Caco-2 (cell line): ENCODE data around the gene STK24. TPM values are rescaled to one million over a fixed set of nuclear protein-coding genes. Genes with fewer than 3 reads are reported as not detected.

Experiments used
- BruUV-seq: library from RNA; stranded (reverse); fragments of 400-500 nt; replicated peaks from 2 replicates; lab custom pipeline; 2021; lab: Mats Ljungman, UMichigan
- CTCF ChIA-PET: fragments of 300-600 bp; sonication (Branson Sonifier 250); formaldehyde crosslinking; loops from one replicate; lab custom pipeline; 2022; ENCODE audit warnings: antibody characterized with exemption; lab: Charles Lee
- POLR2A ChIA-PET: fragments of 300-600 bp; sonication (Branson Sonifier 250); formaldehyde crosslinking; loops from one replicate; lab custom pipeline; 2022; ENCODE audit warnings: antibody characterized with exemption; lab: Charles Lee
- DNase-seq, 2 experiments: peaks; one replicate each; pipeline versions ENCODE4 v3.0.0 to v3.0.0-alpha.2; 2020 to 2022
- H3K27me3 ChIP-seq: replicated peaks from 2 replicates; pipeline ENCODE4 v1.6.0; 2011; ENCODE audit warnings: low read length; ENCODE audit not compliant: control insufficient read depth, insufficient read depth
- H3K36me3 ChIP-seq: 2 replicates; pipeline ENCODE4 v1.5.1; 2011; ENCODE audit warnings: low read length; ENCODE audit not compliant: control insufficient read depth, insufficient read depth
- H3K4me1 ChIP-seq: fragments of 250-450 bp; sonication (Bioruptor Pico); 2 replicates; pipeline ENCODE4 v1.5.1; 2020; ENCODE audit warnings: mild to moderate bottlenecking
- H3K4me3 ChIP-seq: 2 replicates; pipeline ENCODE4 v1.5.1; 2011; ENCODE audit warnings: low read depth, mild to moderate bottlenecking, control low read depth, low read length
- H3K9me3 ChIP-seq: fragments of 250-450 bp; sonication (Bioruptor Pico); 2 replicates; pipeline ENCODE4 v1.5.1; 2020; ENCODE audit warnings: mild to moderate bottlenecking, moderate library complexity
- H3K27ac Mint-ChIP-seq: one replicate; pipeline ENCODE4 v1.8.0; 2022; ENCODE audit warnings: mixed read lengths; ENCODE audit not compliant: unreplicated experiment
- H3K27me3 Mint-ChIP-seq: one replicate; pipeline ENCODE4 v1.8.0; 2022; ENCODE audit warnings: mixed read lengths; ENCODE audit not compliant: insufficient read depth, unreplicated experiment
- H3K36me3 Mint-ChIP-seq: one replicate; pipeline ENCODE4 v1.8.0; 2022; ENCODE audit warnings: mild to moderate bottlenecking, mixed read lengths; ENCODE audit not compliant: insufficient read depth, unreplicated experiment
- H3K4me1 Mint-ChIP-seq: one replicate; pipeline ENCODE4 v1.8.0; 2022; ENCODE audit warnings: low read depth, mixed read lengths; ENCODE audit not compliant: unreplicated experiment
- H3K4me3 Mint-ChIP-seq: one replicate; pipeline ENCODE4 v1.8.0; 2022; ENCODE audit warnings: mild to moderate bottlenecking, moderate library complexity, mixed read lengths; ENCODE audit not compliant: unreplicated experiment
- H3K9me3 Mint-ChIP-seq: one replicate; pipeline ENCODE4 v1.8.0; 2022; ENCODE audit warnings: mixed read lengths; ENCODE audit not compliant: unreplicated experiment
- intact Hi-C: fragments of 100-400 bp; cut with micrococcal nuclease; formaldehyde crosslinking; loops from one replicate; pipeline ENCODE4 v1.10.0; 2022; ENCODE audit not compliant: unreplicated experiment
- total RNA-seq: library from RNA; stranded (reverse); gene quantifications from 2 replicates; pipeline ENCODE4 v1.2.3, GENCODE V29; 2022
- TF ChIP-seq, protein P1 (sequence below), 2 experiments: fragments of 200-600 bp in 1 of 2; IDR thresholded peaks; 1 replicate in 1 of 2; 2 replicates in 1 of 2; pipeline versions ENCODE4 v1.5.1 to v1.8.0; 2011 to 2022; ENCODE audit warnings: antibody characterized with exemption in 1 of 2, control low read depth in 1 of 2, inconsistent platforms in 1 of 2, low read depth in 1 of 2, low read length in 1 of 2, mild to moderate bottlenecking in 1 of 2, moderate library complexity in 1 of 2; ENCODE audit not compliant: insufficient read depth in 1 of 2, severe bottlenecking in 1 of 2, unreplicated experiment in 1 of 2

The STK24 gene
- total RNA-seq, 1 experiment from 2014 or later, result 253 TPM

DNA sequence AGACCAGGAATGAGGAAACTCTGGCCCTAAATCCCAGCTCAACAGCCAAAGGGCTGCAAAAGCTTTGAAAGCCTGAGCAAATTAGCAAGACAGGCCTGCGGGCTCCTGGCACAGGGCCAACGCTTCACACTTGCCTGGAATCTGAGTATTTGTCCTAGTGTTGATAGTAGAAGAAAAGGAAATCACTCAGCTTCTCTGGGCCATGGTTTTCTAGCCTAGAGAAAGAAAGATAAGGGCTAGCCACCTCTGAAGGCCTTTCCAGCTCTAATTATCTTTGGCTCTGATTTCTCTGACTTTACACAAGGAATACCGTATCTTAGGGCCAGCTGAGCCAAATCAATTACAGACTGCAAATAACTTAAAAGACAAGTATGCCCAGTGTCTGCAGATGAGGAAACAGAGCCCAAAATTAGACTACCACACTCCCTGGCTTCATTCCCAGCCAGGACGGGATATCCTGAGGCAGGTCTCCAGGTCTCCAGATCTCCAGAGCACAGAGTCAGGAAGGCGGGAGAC, 69.6 kb downstream of the STK24 start:
- peaks cover 2% of the 10 kb centered on the region; the same call in 1 of the 2 replicates for H3K36me3 ChIP-seq
- peaks cover 77% of the 10 kb centered on the region for H3K36me3 Mint-ChIP-seq
- H3K4me3 Mint-ChIP-seq, result no peak overlapping the region
- no peak overlapping the region for H3K4me3 ChIP-seq
- ChIA-PET CTCF (interaction anchor here (1.4 to 3.3 kb wide), 2 partner anchors 146 to 166 kb away, joined by 3 to 12 read pairs; no protein-coding TSS in a partner anchor), POLR2A (no interaction called here)
- intact Hi-C loops, result no loop called here
- TF ChIP-seq, protein P1, sequence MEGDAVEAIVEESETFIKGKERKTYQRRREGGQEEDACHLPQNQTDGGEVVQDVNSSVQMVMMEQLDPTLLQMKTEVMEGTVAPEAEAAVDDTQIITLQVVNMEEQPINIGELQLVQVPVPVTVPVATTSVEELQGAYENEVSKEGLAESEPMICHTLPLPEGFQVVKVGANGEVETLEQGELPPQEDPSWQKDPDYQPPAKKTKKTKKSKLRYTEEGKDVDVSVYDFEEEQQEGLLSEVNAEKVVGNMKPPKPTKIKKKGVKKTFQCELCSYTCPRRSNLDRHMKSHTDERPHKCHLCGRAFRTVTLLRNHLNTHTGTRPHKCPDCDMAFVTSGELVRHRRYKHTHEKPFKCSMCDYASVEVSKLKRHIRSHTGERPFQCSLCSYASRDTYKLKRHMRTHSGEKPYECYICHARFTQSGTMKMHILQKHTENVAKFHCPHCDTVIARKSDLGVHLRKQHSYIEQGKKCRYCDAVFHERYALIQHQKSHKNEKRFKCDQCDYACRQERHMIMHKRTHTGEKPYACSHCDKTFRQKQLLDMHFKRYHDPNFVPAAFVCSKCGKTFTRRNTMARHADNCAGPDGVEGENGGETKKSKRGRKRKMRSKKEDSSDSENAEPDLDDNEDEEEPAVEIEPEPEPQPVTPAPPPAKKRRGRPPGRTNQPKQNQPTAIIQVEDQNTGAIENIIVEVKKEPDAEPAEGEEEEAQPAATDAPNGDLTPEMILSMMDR (IDR thresholded peaks at IDR 0.05; ENCODE audit: insufficient read depth in 1 of 2, low read depth in 1 of 2, low read length in 1 of 2, severe bottlenecking in 1 of 2, unreplicated experiment in 1 of 2), result no peak
- no peaks in the 10 kb centered on the region for H3K9me3 ChIP-seq
- H3K4me1 Mint-ChIP-seq, result peaks cover 54% of the 10 kb centered on the region
- H3K4me1 ChIP-seq, result peaks cover 34% of the 10 kb centered on the region
- BruUV-seq, result no TSS peak
- peak overlapping the region; percentile 41 for H3K27ac Mint-ChIP-seq
- H3K27me3 Mint-ChIP-seq, result no peaks in the 10 kb centered on the region
- DNase-seq, result no peak
- H3K27me3 ChIP-seq, result no peaks in the 10 kb centered on the region
- H3K9me3 Mint-ChIP-seq, result no peaks in the 10 kb centered on the region

DNA sequence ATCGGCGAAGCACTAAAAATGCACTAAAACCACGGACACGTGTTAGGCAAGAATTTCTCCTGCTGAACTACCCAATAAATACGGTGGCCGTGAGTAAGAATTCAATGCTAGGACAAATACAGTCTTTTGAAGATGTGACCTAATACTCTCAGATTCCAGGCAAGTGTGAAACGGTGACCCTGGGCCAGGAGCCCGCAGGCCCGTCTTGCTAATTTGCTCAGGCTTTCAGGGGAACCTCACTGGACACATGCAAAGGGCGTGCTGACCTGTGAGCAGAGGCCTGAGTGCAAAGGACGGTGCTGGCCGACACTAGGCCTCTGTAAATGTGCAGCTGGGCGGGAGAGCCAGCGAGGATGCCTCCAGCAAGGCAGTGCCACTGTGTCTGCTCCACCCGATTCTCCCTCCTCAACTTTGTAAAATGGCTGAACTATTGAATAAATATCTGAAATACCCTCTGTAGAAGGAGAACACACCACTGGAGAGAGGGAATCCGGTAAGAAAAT, 70.1 kb downstream of the STK24 start:
- TF ChIP-seq, protein P1 (IDR thresholded peaks at IDR 0.05; ENCODE audit: insufficient read depth in 1 of 2, low read depth in 1 of 2, low read length in 1 of 2, severe bottlenecking in 1 of 2, unreplicated experiment in 1 of 2), result no peak
- BruUV-seq, result no TSS peak
- Histone ChIP-seq H3K4me1 (peaks cover 34% of the 10 kb centered on the region), H3K4me3 (no peak overlapping the region), H3K9me3 (no peaks in the 10 kb centered on the region), H3K36me3 (peaks cover 2% of the 10 kb centered on the region; the same call in 1 of the 2 replicates), H3K27me3 (no peaks in the 10 kb centered on the region)
- Mint-ChIP-seq H3K27me3 (no peaks in the 10 kb centered on the region), H3K36me3 (peaks cover 77% of the 10 kb centered on the region), H3K27ac (peak overlapping the region; percentile 41), H3K4me3 (no peak overlapping the region), H3K9me3 (no peaks in the 10 kb centered on the region), H3K4me1 (peaks cover 59% of the 10 kb centered on the region)
- ChIA-PET CTCF (interaction anchor here (1.4 to 3.3 kb wide), 2 partner anchors 146 to 166 kb away, joined by 3 to 12 read pairs; no protein-coding TSS in a partner anchor), POLR2A (no interaction called here)
- no peak for DNase-seq
- intact Hi-C loops, result no loop called here

DNA sequence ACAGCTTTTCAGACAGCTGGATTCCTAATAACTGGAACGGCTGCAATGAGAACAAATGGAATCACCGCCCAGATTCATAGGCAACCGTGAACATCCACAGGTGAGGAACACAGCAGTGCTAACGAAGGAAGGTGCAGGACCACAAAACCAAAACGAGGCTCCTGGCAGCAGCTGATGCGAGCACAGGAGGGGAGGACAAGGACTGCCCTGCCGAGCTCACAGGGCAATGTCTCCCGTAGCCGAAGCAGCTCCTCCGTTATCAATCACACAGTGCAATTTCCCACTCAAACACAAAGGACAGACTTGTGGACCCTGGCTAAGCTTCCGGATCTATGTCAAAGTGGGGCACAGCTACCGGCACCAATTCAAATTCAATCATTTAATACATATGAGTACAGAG, 70.6 kb downstream of the STK24 start:
- DNase-seq, result no peak
- Mint-ChIP-seq H3K36me3 (peaks cover 76% of the 10 kb centered on the region), H3K9me3 (no peaks in the 10 kb centered on the region), H3K27ac (no peak overlapping the region), H3K4me1 (peaks cover 61% of the 10 kb centered on the region), H3K27me3 (no peaks in the 10 kb centered on the region), H3K4me3 (no peak overlapping the region)
- H3K4me1 ChIP-seq, result peaks cover 34% of the 10 kb centered on the region
- H3K4me3 ChIP-seq, result no peak overlapping the region
- no peaks in the 10 kb centered on the region for H3K27me3 ChIP-seq
- intact Hi-C loops, result no loop called here
- peaks cover 2% of the 10 kb centered on the region; the same call in 1 of the 2 replicates for H3K36me3 ChIP-seq
- TF ChIP-seq, protein P1 (IDR thresholded peaks at IDR 0.05; ENCODE audit: insufficient read depth in 1 of 2, low read depth in 1 of 2, low read length in 1 of 2, severe bottlenecking in 1 of 2, unreplicated experiment in 1 of 2), result no peak
- no peaks in the 10 kb centered on the region for H3K9me3 ChIP-seq
- POLR2A ChIA-PET, result no interaction called here
- BruUV-seq, result no TSS peak
- CTCF ChIA-PET, result interaction anchor here (3.3 kb wide), 1 partner anchor 167 kb away, joined by 12 read pairs; no protein-coding TSS in a partner anchor
